ENCODE measurements around the gene ACVR1B.

GRCh38 chr12:51938726-51939125, 12.8 kb upstream of the ACVR1B start:
- TF ChIP-seq ZBTB40 (IDR thresholded peaks at IDR 0.05) (no peak), ZBTB40 (CRISPR knock-in tag; IDR thresholded peaks at IDR 0.05) (no peak), ELF4 (CRISPR knock-in tag; IDR thresholded peaks at IDR 0.05) (no peak), SPI1 (IDR thresholded peaks at IDR 0.05; ENCODE audit: borderline replicate concordance, low read depth, low read length) (no peak), TARDBP (IDR thresholded peaks at IDR 0.05) (no peak), ZNF347 (CRISPR knock-in tag; IDR thresholded peaks at IDR 0.05; ENCODE audit: low read depth) (no peak)
